Vagina (tissue), 2 donors: ENCODE measurements around the gene SLC9A4. TPM values are rescaled to one million over a fixed set of nuclear protein-coding genes. Genes with fewer than 3 reads are reported as not detected.

Experiments
- DNase-seq, 2 donors: peaks; one replicate each; pipeline ENCODE4 v3.0.0-alpha.2; 2017; ENCODE audit errors: extremely low spot score in 2 of 2
- H3K27ac ChIP-seq: fragments of 200-600 bp; sonication (generic); one replicate; pipeline ENCODE4 v1.5.1; 2019
- H3K27me3 ChIP-seq: fragments of 200-600 bp; sonication (generic); one replicate; pipeline ENCODE4 v1.5.1; 2019
- H3K36me3 ChIP-seq, 2 donors: fragments of 200-600 bp; sonication (generic); one replicate each; pipeline ENCODE4 v1.5.1; 2017 to 2019
- H3K4me1 ChIP-seq: fragments of 200-600 bp; sonication (generic); one replicate; pipeline ENCODE4 v1.5.1; 2019
- H3K4me3 ChIP-seq, 2 donors: fragments of 200-600 bp; sonication (generic); 1 replicate in 1 of 2; 2 replicates in 1 of 2; pipeline ENCODE4 v1.5.1; 2016 to 2019
- H3K9me3 ChIP-seq: fragments of 200-600 bp; sonication (generic); one replicate; pipeline ENCODE4 v1.5.1; 2019
- POLR2A ChIP-seq, 2 donors: fragments of 450-650 bp; IDR thresholded peaks; one replicate each; pipeline ENCODE4 v1.6.1; 2017; ENCODE audit warnings: antibody characterized with exemption in 2 of 2, mild to moderate bottlenecking in 2 of 2, moderate library complexity in 2 of 2
- POLR2AphosphoS5 ChIP-seq, 2 donors: sonication (generic); formaldehyde crosslinking; IDR thresholded peaks; one replicate each; pipeline ENCODE4 v1.9.0; 2017; ENCODE audit warnings: antibody characterized with exemption in 2 of 2, mild to moderate bottlenecking in 2 of 2, low read depth in 1 of 2; ENCODE audit not compliant: insufficient read depth in 1 of 2
- intact Hi-C: fragments of 100-400 bp; cut with DNase I; formaldehyde crosslinking; loops from one replicate; pipeline ENCODE4 v1.15.1; 2023
- total RNA-seq: library from RNA; depleted of rRNA; stranded (reverse); fragments of >200 nt; gene quantifications from one replicate; pipeline ENCODE4 v1.2.3, GENCODE V29; 2016
- TF ChIP-seq, protein P1 (sequence below), 3 experiments: fragments of 450-650 bp in 2 of 3; fragments of 200-600 bp in 1 of 3; sonication (generic) in 1 of 3; IDR thresholded peaks; one replicate each; pipeline ENCODE4 v1.5.1; 2017 to 2019; ENCODE audit warnings: antibody characterized with exemption in 3 of 3, mild to moderate bottlenecking in 2 of 3, moderate library complexity in 2 of 3

SLC9A4 gene
- total RNA-seq, 1 donor from 2014 or later = not detected

DNA sequence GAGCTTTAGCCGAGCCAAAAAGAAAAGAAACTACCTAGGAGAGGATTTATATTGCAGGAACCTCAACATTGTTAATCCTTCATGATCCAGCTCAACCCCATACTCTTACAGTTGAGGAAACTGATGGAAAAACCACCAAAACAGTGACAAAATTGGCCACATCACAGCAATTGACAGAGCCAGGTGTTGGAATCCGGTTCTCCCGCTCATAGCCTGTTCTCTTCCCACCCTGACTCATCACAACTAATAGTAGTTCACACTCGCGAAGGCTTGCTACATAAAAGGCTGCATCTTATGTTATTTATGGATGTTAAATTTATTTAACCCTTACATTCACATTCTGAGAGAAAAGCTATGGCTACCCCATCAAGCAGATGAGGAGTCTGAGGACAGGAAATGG lies 33.7 kb downstream of the SLC9A4 start:
- no peaks in the 10 kb centered on the region for H3K4me1 ChIP-seq
- H3K27ac ChIP-seq = no peak overlapping the region

DNA sequence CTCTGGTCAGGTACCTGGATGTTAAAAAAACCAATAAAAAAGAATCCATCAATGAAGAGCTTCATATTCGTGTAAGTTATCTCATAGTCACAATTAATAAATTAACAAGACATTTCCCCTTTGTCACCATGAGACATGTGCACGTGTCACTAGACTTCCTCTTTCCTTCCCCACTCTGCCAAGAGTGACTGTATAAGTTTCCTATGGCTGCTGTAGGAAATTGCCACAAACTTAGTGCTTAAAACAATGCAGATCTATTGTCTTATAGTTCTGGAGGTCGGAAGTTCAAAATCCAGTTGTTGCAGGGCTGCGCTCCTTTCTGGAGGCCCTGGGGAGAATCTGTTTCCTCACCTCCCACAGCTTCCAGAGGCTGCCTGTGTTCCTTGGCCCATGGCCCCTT lies 35.8 kb downstream of the SLC9A4 start:
- H3K36me3 ChIP-seq = no peaks in the 10 kb centered on the region
- H3K27me3 ChIP-seq = no peaks in the 10 kb centered on the region
- intact Hi-C loops = no loop called here
- DNase-seq = no peak
- no peaks in the 10 kb centered on the region for H3K9me3 ChIP-seq
- TF ChIP-seq, protein P1, sequence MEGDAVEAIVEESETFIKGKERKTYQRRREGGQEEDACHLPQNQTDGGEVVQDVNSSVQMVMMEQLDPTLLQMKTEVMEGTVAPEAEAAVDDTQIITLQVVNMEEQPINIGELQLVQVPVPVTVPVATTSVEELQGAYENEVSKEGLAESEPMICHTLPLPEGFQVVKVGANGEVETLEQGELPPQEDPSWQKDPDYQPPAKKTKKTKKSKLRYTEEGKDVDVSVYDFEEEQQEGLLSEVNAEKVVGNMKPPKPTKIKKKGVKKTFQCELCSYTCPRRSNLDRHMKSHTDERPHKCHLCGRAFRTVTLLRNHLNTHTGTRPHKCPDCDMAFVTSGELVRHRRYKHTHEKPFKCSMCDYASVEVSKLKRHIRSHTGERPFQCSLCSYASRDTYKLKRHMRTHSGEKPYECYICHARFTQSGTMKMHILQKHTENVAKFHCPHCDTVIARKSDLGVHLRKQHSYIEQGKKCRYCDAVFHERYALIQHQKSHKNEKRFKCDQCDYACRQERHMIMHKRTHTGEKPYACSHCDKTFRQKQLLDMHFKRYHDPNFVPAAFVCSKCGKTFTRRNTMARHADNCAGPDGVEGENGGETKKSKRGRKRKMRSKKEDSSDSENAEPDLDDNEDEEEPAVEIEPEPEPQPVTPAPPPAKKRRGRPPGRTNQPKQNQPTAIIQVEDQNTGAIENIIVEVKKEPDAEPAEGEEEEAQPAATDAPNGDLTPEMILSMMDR (IDR thresholded peaks at IDR 0.05) = no peak
- TF ChIP-seq POLR2AphosphoS5 (IDR thresholded peaks at IDR 0.05; ENCODE audit: insufficient read depth in 1 of 2, low read depth in 1 of 2) = no peak
- no peak for TF ChIP-seq POLR2A (IDR thresholded peaks at IDR 0.05)
- H3K27ac ChIP-seq = no peak overlapping the region
- peaks cover 5% of the 10 kb centered on the region for H3K4me1 ChIP-seq
- H3K4me3 ChIP-seq = no peak overlapping the region

More for the DNA sequence above, 33.7 kb downstream of the SLC9A4 start:
- Histone ChIP-seq H3K27me3 (no peaks in the 10 kb centered on the region), H3K36me3 (no peaks in the 10 kb centered on the region), H3K9me3 (no peaks in the 10 kb centered on the region), H3K4me3 (no peak overlapping the region)
- DNase-seq = no peak
- intact Hi-C loops = no loop called here
- no peak for TF ChIP-seq POLR2A (IDR thresholded peaks at IDR 0.05)
- TF ChIP-seq, protein P1 (IDR thresholded peaks at IDR 0.05) = no peak
- no peak for TF ChIP-seq POLR2AphosphoS5 (IDR thresholded peaks at IDR 0.05; ENCODE audit: insufficient read depth in 1 of 2, low read depth in 1 of 2)

DNA sequence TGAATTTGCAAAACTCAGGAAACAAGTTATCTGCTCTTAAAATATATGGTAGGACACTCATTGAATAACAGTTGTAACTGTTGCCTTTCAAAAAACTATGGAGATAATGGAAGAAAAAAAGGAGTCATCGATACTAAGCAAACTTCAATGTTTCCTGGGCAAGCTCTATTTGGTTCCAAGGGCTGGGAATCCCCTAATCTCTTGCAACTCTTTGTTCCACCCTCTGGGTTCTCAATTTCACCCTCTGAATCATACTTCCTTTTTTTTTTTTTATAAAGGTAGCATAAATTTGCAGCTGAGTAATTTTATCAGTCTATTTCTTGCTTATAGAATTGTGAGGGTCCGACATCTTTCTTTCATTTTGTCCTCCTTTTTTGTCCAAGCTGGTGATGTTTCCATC lies 36.7 kb downstream of the SLC9A4 start:
- Histone ChIP-seq H3K36me3 (no peaks in the 10 kb centered on the region), H3K4me1 (peaks cover 11% of the 10 kb centered on the region), H3K27ac (no peak overlapping the region), H3K9me3 (no peaks in the 10 kb centered on the region), H3K27me3 (no peaks in the 10 kb centered on the region), H3K4me3 (no peak overlapping the region)
- intact Hi-C loops = no loop called here
- TF ChIP-seq POLR2A (IDR thresholded peaks at IDR 0.05) (no peak), POLR2AphosphoS5 (IDR thresholded peaks at IDR 0.05; ENCODE audit: insufficient read depth in 1 of 2, low read depth in 1 of 2) (no peak)
- TF ChIP-seq, protein P1 (IDR thresholded peaks at IDR 0.05) = no peak
- DNase-seq = no peak

DNA sequence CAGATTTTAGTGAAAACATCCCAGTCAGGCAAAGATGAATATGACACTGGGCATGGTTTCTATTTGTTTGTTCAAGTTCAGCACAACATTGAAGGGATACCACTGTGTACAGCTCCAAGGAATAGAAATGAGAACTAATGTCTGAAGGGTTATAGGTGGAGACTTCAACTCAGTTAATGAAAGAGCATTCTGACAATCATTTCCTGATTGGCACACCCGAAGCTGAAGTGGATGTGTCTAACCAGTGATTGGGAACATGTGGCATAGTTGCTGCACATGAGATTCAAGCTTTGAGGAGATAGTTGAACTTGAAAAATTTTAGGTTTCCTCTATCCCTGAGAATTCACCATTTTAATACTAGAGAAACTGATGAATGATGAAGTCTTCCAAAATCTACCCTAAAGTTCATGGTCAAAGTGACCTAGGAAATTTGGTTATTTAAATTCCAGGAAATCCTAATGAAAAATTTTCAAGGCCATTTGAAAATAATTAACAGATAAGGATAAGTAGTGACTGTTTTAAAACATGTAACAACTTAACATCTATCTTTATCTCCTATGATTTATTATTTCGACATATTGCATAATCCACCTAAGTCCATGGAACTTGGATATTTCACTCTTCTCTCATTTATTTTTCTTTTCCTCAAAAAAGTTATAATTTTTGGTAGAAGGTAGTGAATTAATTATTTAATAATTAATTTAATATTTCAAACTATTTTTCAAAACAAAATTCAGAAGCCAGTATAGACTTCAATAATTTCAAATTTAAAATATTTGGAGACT lies 38.0 kb downstream of the SLC9A4 start:
- Histone ChIP-seq H3K9me3 (no peaks in the 10 kb centered on the region), H3K27me3 (no peaks in the 10 kb centered on the region), H3K36me3 (no peaks in the 10 kb centered on the region), H3K27ac (no peak overlapping the region), H3K4me1 (peaks cover 11% of the 10 kb centered on the region), H3K4me3 (no peak overlapping the region)
- TF ChIP-seq, protein P1 (IDR thresholded peaks at IDR 0.05) = no peak
- no peak for TF ChIP-seq POLR2A (IDR thresholded peaks at IDR 0.05)
- no peak for TF ChIP-seq POLR2AphosphoS5 (IDR thresholded peaks at IDR 0.05; ENCODE audit: insufficient read depth in 1 of 2, low read depth in 1 of 2)
- DNase-seq = no peak
- intact Hi-C loops = no loop called here

DNA sequence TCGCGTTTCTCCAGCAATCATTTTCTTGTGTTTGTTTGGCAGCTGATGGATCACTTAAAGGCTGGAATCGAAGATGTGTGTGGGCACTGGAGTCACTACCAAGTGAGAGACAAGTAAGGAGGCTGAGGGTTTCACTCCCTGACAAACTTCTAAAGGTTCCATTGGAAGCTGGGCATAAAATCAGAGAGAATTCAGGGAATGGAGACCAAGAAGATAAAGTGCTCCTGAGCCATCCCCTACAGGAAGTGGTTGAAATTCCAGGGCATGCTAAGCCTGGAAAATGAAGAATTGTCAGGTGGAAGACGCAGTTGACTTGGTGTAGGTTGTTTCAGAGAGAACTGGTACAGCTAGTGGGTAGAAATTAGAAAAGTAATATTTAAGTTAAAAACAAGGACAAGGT lies 39.1 kb downstream of the SLC9A4 start:
- Histone ChIP-seq H3K4me1 (peaks cover 11% of the 10 kb centered on the region), H3K27me3 (no peaks in the 10 kb centered on the region)

More for the DNA sequence above, 39.1 kb downstream of the SLC9A4 start:
- Histone ChIP-seq H3K4me3 (no peak overlapping the region), H3K9me3 (no peaks in the 10 kb centered on the region), H3K27ac (no peak overlapping the region), H3K36me3 (no peaks in the 10 kb centered on the region)
- TF ChIP-seq, protein P1 (IDR thresholded peaks at IDR 0.05) = no peak
- no peak for TF ChIP-seq POLR2A (IDR thresholded peaks at IDR 0.05)
- no peak for TF ChIP-seq POLR2AphosphoS5 (IDR thresholded peaks at IDR 0.05; ENCODE audit: insufficient read depth in 1 of 2, low read depth in 1 of 2)
- DNase-seq = no peak
- intact Hi-C loops = no loop called here
